Glutamatergic neuron (in vitro differentiated cells): ENCODE measurements around the gene FSTL4. TPM values are rescaled to one million over a fixed set of nuclear protein-coding genes. Genes with fewer than 3 reads are reported as not detected.

ENCODE experiments used
- DNase-seq: peaks from one replicate; pipeline ENCODE4 v3.0.0; 2022
- H3K27ac Mint-ChIP-seq: one replicate; pipeline ENCODE4 v1.8.0; 2020; ENCODE audit warnings: mild to moderate bottlenecking, mixed read lengths, inconsistent platforms; ENCODE audit not compliant: unreplicated experiment
- H3K27me3 Mint-ChIP-seq: one replicate; pipeline ENCODE4 v1.8.0; 2020; ENCODE audit warnings: mild to moderate bottlenecking, moderate library complexity, mixed read lengths, inconsistent platforms; ENCODE audit not compliant: unreplicated experiment
- H3K36me3 Mint-ChIP-seq: one replicate; pipeline ENCODE4 v1.8.0; 2020; ENCODE audit warnings: mild to moderate bottlenecking, mixed read lengths, inconsistent platforms; ENCODE audit not compliant: unreplicated experiment
- H3K4me1 Mint-ChIP-seq: one replicate; pipeline ENCODE4 v1.8.0; 2020; ENCODE audit warnings: mild to moderate bottlenecking, low read depth, mixed read lengths, inconsistent platforms; ENCODE audit not compliant: unreplicated experiment
- H3K4me3 Mint-ChIP-seq: one replicate; pipeline ENCODE4 v1.8.0; 2020; ENCODE audit warnings: mild to moderate bottlenecking, mixed read lengths, inconsistent platforms; ENCODE audit not compliant: unreplicated experiment
- H3K9me3 Mint-ChIP-seq: one replicate; pipeline ENCODE4 v1.8.0; 2020; ENCODE audit warnings: mild to moderate bottlenecking, moderate library complexity, mixed read lengths, inconsistent platforms; ENCODE audit not compliant: unreplicated experiment
- total RNA-seq: library from RNA; stranded (reverse); fragmentation: NEBNext Ultra II Directional; extraction: Animal tissue kit (Norgen Biotek cat#: 25700); gene quantifications from one replicate; pipeline ENCODE4 v1.2.1, GENCODE V29; 2021; ENCODE audit not compliant: unreplicated experiment
- TF ChIP-seq, protein P1 (sequence below): fragments of 200-600 bp; sonication (generic); IDR thresholded peaks from one replicate; pipeline ENCODE4 v1.5.0; 2021; ENCODE audit not compliant: partially characterized antibody, unreplicated experiment

Gene FSTL4
- total RNA-seq, 1 donor from 2014 or later = 29.0 TPM

DNA sequence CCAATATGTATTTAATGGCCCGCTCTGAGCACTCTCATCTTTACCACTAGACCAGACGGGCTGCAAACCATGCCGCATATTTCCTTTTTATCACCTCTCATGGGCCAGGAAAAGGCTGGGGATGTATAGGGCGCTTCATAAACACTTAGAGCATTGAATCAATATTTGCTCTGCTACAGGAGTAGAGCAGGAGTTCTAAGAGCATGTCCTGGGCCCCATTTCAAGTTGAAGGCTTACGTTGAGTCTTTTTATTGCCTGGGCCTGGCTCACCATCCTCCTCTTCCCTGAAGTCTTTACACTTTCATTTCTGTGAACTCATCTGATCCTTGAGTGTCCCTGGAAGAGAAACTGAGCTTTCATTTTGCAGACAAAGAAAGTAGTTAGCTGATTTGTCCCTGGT, 112.4 kb downstream of the FSTL4 start:
- Mint-ChIP-seq H3K9me3 (no peaks in the 10 kb centered on the region), H3K27me3 (peaks cover 5% of the 10 kb centered on the region), H3K4me1 (peaks cover 14% of the 10 kb centered on the region), H3K36me3 (no peaks in the 10 kb centered on the region), H3K27ac (no peak overlapping the region), H3K4me3 (no peak overlapping the region)
- DNase-seq = no peak
- TF ChIP-seq, protein P1, sequence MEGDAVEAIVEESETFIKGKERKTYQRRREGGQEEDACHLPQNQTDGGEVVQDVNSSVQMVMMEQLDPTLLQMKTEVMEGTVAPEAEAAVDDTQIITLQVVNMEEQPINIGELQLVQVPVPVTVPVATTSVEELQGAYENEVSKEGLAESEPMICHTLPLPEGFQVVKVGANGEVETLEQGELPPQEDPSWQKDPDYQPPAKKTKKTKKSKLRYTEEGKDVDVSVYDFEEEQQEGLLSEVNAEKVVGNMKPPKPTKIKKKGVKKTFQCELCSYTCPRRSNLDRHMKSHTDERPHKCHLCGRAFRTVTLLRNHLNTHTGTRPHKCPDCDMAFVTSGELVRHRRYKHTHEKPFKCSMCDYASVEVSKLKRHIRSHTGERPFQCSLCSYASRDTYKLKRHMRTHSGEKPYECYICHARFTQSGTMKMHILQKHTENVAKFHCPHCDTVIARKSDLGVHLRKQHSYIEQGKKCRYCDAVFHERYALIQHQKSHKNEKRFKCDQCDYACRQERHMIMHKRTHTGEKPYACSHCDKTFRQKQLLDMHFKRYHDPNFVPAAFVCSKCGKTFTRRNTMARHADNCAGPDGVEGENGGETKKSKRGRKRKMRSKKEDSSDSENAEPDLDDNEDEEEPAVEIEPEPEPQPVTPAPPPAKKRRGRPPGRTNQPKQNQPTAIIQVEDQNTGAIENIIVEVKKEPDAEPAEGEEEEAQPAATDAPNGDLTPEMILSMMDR = no peak

DNA sequence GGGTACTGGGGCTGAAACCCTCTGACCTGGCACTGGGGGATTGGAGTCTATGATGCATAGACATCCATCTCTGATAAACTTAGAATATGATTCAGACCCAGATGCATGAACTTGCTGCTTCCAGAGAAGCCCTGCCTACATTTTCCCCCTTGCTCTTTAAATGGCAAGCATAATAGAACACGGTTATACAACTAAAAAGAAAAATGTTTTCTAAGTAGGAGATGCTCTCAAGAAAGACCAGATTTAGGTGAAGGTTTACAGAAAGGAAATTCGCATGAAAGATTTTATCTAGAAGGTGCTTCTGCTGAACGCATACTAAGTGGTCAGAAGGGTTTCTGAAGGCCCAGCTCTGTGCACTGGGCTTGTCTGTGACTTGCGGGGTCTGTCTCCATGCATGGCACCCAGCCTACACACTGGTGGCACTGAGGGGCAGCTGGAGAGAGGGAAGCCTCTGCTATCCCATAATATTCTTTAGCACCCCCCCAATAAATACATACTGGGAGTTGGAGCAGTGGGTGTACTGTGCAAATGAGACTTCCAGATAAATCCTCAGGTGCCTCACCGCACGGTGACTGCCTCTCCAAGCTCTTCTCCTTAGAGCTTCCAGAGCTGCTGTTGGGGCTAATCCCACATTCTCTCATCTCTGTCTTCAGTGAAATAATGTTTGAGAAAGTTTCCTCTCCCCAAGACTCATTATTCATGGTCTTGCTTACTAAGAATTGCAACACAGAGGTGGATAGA, 114.6 kb downstream of the FSTL4 start:
- Mint-ChIP-seq H3K4me3 (no peak overlapping the region), H3K36me3 (no peaks in the 10 kb centered on the region), H3K4me1 (peaks cover 14% of the 10 kb centered on the region), H3K27ac (no peak overlapping the region), H3K9me3 (no peaks in the 10 kb centered on the region), H3K27me3 (peaks cover 5% of the 10 kb centered on the region)
- no peak for DNase-seq
- TF ChIP-seq, protein P1 = no peak

DNA sequence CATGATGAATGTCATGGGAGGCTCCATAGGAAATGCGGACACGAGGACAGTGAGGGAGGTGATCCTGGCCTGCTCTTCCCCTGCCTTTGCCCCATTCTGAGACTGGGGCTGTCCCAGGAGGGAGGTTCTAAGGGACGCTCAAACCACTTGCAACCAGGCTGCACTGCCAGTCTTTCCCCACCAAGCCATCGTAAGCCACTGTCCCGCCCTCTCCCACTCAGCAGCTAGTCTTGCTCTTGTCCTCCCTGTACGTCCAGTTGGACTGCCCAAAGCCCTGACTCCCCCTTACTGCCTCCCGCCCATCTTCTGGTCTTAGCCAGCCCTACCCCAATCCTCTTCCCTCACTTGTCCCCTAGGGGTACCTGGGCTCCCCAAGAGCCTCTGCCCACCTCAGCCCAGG, 115.7 kb downstream of the FSTL4 start:
- no peak overlapping the region for H3K27ac Mint-ChIP-seq
- DNase-seq = no peak

DNA sequence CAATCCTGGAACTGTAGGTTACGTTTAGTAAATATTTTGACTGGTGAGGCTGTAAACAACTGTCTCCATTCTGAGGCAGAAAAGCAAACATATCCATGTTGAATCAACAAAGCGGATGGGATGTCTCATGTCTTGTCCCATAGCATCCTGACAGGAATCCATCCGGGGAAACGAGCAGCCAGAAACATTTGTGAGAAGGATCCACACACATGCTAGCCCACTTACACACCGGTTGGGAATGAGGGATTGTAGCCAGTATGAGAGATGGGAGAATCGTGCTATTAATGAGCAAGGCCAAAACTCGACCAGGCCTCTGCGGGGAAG, 117.5 kb downstream of the FSTL4 start:
- Mint-ChIP-seq H3K36me3 (peaks cover 4% of the 10 kb centered on the region), H3K27ac (no peak overlapping the region), H3K4me3 (no peak overlapping the region), H3K9me3 (peaks cover 2% of the 10 kb centered on the region), H3K4me1 (peaks cover 14% of the 10 kb centered on the region), H3K27me3 (peaks cover 6% of the 10 kb centered on the region)
- TF ChIP-seq, protein P1 = no peak
- DNase-seq = no peak

More for the DNA sequence above, 115.7 kb downstream of the FSTL4 start:
- Mint-ChIP-seq H3K36me3 (no peaks in the 10 kb centered on the region), H3K9me3 (peaks cover 2% of the 10 kb centered on the region), H3K27me3 (peaks cover 5% of the 10 kb centered on the region), H3K4me1 (peaks cover 14% of the 10 kb centered on the region), H3K4me3 (no peak overlapping the region)
- TF ChIP-seq, protein P1 = no peak

DNA sequence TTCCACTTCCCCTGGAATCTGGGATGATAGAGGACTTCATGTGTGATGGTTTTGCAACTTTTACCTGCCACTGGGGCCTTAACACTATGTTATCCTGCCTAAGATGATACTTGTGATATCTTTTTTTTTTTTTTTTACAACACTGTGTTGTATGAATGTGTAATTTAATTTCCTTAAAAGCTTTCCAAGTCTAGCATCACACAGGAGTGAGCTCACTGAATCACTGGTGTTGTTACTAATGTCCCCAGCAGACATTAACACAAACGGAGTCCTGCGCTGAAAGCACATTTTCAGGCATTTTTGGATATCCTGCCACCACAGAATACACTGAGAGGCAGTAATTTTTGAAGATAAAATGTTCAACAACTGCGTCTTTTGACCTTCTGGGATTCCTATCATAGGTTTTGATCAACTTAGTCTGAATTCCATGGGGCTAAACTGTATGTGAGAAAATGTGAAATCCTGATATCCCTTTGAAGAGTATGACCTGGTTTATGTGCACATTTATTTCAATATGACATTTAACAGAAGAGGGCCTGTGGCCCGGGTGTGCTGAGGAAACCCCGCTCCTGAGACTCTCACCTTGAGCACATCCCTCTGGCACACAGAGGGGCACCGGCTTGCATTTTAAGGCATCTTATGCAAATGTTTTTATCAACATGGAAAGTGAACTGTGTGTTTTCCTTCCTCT, 118.0 kb downstream of the FSTL4 start:
- peaks cover 8% of the 10 kb centered on the region for H3K36me3 Mint-ChIP-seq

More for the DNA sequence above, 118.0 kb downstream of the FSTL4 start:
- Mint-ChIP-seq H3K4me3 (no peak overlapping the region), H3K4me1 (peaks cover 14% of the 10 kb centered on the region), H3K27me3 (peaks cover 6% of the 10 kb centered on the region), H3K27ac (no peak overlapping the region), H3K9me3 (peaks cover 2% of the 10 kb centered on the region)
- TF ChIP-seq, protein P1 = no peak
- DNase-seq = no peak
